ENCODE results near the gene PTPRM. TPM values are rescaled to one million over a fixed set of nuclear protein-coding genes. Genes with fewer than 3 reads are reported as not detected.

The PTPRM gene
- total RNA-seq, 1 donor = 64.2 TPM

- no peak for DNase-seq (ENCODE audit: low read depth)
- no peak for TF ChIP-seq CTCF (IDR thresholded peaks at IDR 0.05; ENCODE audit: insufficient read depth, low read length)
- no peak overlapping the region for H3K4me3 ChIP-seq (ENCODE audit: low read depth, low read length)
These were observed 34.2 kb upstream of the PTPRM start for GRCh38 chr18:7532942-7533341.

DNA sequence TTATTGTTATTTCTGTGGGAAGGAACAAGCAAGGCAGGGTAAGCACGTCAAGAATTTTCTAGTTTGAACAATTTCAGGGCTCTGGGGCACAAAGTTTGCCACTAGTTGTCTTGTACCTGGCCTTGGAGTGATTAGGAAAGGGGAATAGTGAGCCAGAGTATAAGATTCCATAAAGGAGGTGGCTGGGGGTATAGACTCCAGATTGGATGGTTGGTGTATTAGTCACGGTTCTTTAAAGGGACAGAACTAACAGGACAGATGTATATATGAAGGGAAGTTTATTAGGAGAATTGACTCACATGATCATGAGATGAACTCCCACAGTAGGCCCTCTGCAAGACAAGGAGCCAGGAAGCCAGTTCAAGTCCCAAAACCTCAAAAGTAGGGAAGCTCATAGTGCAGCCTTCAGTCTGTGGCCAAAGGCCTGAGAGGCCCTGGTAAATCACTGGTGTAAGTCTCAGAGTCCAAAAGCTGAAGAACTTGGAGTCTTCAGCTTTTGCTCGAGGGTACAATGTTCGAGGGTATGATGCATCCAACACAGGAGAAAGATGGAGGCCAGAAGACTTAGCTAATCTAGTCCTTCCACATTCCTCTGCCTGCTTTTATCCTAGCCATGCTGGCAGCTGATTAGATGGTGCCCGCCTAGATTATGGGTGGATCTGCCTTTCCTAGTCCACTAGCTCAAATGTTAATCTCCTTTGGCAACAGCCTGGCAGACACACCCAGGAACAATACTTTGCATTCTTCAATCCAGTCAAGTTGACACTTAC lies 31.5 kb upstream of the PTPRM start:
- no peak overlapping the region for H3K4me3 ChIP-seq (ENCODE audit: low read depth, low read length)
- TF ChIP-seq CTCF (IDR thresholded peaks at IDR 0.05; ENCODE audit: insufficient read depth, low read length) = no peak
- DNase-seq (ENCODE audit: low read depth) = no peak

DNA sequence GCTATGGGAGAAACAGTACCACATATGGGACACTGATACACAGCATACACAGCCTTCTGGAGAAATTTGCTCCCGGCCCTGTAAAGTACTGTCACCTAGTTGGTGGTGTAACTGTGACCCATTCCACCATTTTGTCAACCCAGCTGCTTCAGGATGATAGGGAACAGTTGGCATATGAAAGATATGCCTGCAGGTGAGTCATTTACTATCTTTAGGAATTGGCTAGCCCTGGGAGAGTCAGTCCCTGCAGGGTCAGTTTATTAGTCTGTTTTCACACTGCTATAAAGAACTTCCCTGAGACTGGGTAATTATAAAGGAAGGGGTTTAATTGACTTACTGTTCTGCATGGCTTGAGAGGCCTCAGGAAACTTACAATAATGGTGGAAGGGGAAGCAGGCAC lies 30.0 kb upstream of the PTPRM start:
- TF ChIP-seq CTCF (IDR thresholded peaks at IDR 0.05; ENCODE audit: insufficient read depth, low read length) = no peak
- DNase-seq (ENCODE audit: low read depth) = no peak
- no peak overlapping the region for H3K4me3 ChIP-seq (ENCODE audit: low read depth, low read length)

DNA sequence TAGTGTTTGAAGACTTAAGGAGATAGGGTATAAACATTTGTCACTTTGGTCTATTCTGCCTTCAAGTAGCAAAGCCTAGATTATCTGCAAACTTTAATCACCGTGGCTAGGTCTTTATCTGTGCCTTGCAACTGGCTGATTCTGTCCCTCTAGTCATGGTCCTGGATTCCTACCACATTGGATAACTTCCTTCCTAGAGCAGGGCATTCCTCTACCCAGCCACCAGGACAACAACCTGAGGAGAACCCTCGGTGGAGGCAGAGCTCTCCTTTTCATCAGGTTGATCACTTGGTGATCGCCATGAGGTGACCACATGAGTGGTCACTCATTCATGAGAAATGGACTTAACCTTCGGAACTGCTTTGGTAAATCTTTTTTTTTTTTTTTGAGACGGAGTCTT lies 25.3 kb upstream of the PTPRM start:
- TF ChIP-seq CTCF (IDR thresholded peaks at IDR 0.05; ENCODE audit: insufficient read depth, low read length) = no peak
- no peak overlapping the region for H3K4me3 ChIP-seq (ENCODE audit: low read depth, low read length)
- no peak for DNase-seq (ENCODE audit: low read depth)

- no peak for TF ChIP-seq CTCF (IDR thresholded peaks at IDR 0.05; ENCODE audit: insufficient read depth, low read length)
- H3K4me3 ChIP-seq (ENCODE audit: low read depth, low read length) = no peak overlapping the region
- no peak for DNase-seq (ENCODE audit: low read depth)
These were observed 22.4 kb upstream of the PTPRM start for GRCh38 chr18:7544686-7545085.

DNA sequence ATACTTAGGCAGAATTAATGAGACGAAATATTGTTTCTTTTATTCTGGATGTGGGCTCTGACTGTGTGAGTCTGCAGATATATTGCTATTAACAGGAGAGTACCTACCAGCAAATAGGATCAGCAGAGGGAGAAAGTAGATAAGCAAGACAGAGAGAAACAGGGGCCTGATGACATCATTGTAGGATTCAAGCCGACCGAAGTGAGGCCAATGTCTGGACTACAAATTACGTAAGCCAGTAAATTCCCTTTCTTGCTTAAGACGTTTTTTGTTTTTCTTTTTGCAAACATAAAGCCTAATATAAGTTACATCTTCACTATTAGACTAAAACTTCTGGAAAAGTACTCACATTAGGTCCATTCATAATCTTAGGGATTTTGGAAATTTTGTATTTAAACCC lies 21.4 kb upstream of the PTPRM start:
- no peak overlapping the region for H3K4me3 ChIP-seq (ENCODE audit: low read depth, low read length)
- no peak for TF ChIP-seq CTCF (IDR thresholded peaks at IDR 0.05; ENCODE audit: insufficient read depth, low read length)
- DNase-seq (ENCODE audit: low read depth) = peak; percentile 56

GRCh38 chr18:7548221-7548620 lies 18.9 kb upstream of the PTPRM start:
- DNase-seq (ENCODE audit: low read depth) = no peak
- TF ChIP-seq CTCF (IDR thresholded peaks at IDR 0.05; ENCODE audit: insufficient read depth, low read length) = no peak

More at GRCh38 chr18:7548221-7548620, 18.9 kb upstream of the PTPRM start:
- no peak overlapping the region for H3K4me3 ChIP-seq (ENCODE audit: low read depth, low read length)

All from fibroblast of the aortic adventitia (primary cell).